Embryonic facial prominence (tissue), 1 donor: ENCODE data around the gene NAV2.
"Not testable (repeated sequence)": the region's sequence is repeated elsewhere in the genome, so short reads cannot be mapped to it uniquely, and the experiment has no call there.

ENCODE experiments used
- DNase-seq: peaks from one replicate; pipeline ENCODE4 v3.0.0-alpha.2; 2016; ENCODE audit errors: extremely low spot score

The NAV2 gene

GRCh38 chr11:19949606-19950005, 237.0 kb downstream of the NAV2 start:
- DNase-seq: no peak

- peak; percentile 54 for DNase-seq
Measured at GRCh38 chr11:19951558-19952115, 239.0 kb downstream of the NAV2 start.

GRCh38 chr11:19952116-19952605, 239.5 kb downstream of the NAV2 start:
- no peak for DNase-seq

GRCh38 chr11:19952911-19953310, 240.3 kb downstream of the NAV2 start:
- no peak for DNase-seq

GRCh38 chr11:19953336-19953735, 240.7 kb downstream of the NAV2 start:
- no peak for DNase-seq

GRCh38 chr11:19953909-19954308, 241.3 kb downstream of the NAV2 start:
- DNase-seq: no peak

GRCh38 chr11:19954899-19955298, 242.3 kb downstream of the NAV2 start:
- no peak for DNase-seq

GRCh38 chr11:19955660-19956059, 243.0 kb downstream of the NAV2 start:
- no peak for DNase-seq

GRCh38 chr11:19956228-19956627, 243.6 kb downstream of the NAV2 start:
- no peak for DNase-seq

- no peak for DNase-seq
Measured at GRCh38 chr11:19957294-19957943, 244.8 kb downstream of the NAV2 start.

GRCh38 chr11:19958204-19958603, 245.6 kb downstream of the NAV2 start:
- no peak for DNase-seq

- DNase-seq: no peak
Measured at GRCh38 chr11:19959210-19959609, 246.6 kb downstream of the NAV2 start.

- DNase-seq: no peak
Measured at GRCh38 chr11:19959648-19960059, 247.0 kb downstream of the NAV2 start.

- DNase-seq: not testable (repeated sequence)
Measured at GRCh38 chr11:19960410-19960809, 247.8 kb downstream of the NAV2 start.

- DNase-seq: no peak
Measured at GRCh38 chr11:19961225-19961624, 248.6 kb downstream of the NAV2 start.

GRCh38 chr11:19962053-19962800, 249.6 kb downstream of the NAV2 start:
- DNase-seq: no peak

- no peak for DNase-seq
Measured at GRCh38 chr11:19962801-19963175, 250.2 kb downstream of the NAV2 start.

- no peak for DNase-seq
Measured at GRCh38 chr11:19963697-19964387, 251.2 kb downstream of the NAV2 start.

GRCh38 chr11:19966441-19966840, 253.8 kb downstream of the NAV2 start:
- DNase-seq: no peak

GRCh38 chr11:19966927-19967326, 254.3 kb downstream of the NAV2 start:
- no peak for DNase-seq

GRCh38 chr11:19967787-19968186, 255.2 kb downstream of the NAV2 start:
- DNase-seq: no peak

GRCh38 chr11:19968860-19969259, 256.2 kb downstream of the NAV2 start:
- no peak for DNase-seq
